HTERT RPE-1 (cell line): ENCODE data around the gene CAPN14.

Source experiments
- in situ Hi-C: fragments of 300-500 bp; cut with MboI; formaldehyde crosslinking; loops from 4 replicates; pipeline ENCODE4 v1.14.3; 2020; ENCODE audit warnings: low sequenced_read_pairs

Gene CAPN14

GRCh38 chr2:31241625-31242270, 24.4 kb upstream of the CAPN14 start:
- in situ Hi-C loops, result no loop called here

- in situ Hi-C loops, result no loop called here
Measured at GRCh38 chr2:31240381-31241365, 23.4 kb upstream of the CAPN14 start.

GRCh38 chr2:31239593-31240177, 22.4 kb upstream of the CAPN14 start:
- in situ Hi-C loops, result no loop called here

- in situ Hi-C loops, result no loop called here
Measured at GRCh38 chr2:31238906-31239592, 21.7 kb upstream of the CAPN14 start.

GRCh38 chr2:31238126-31238905, 21.0 kb upstream of the CAPN14 start:
- in situ Hi-C loops, result no loop called here

- in situ Hi-C loops, result no loop called here
Measured at GRCh38 chr2:31237348-31238017, 20.2 kb upstream of the CAPN14 start.

GRCh38 chr2:31236433-31237205, 19.3 kb upstream of the CAPN14 start:
- in situ Hi-C loops, result no loop called here

- in situ Hi-C loops, result no loop called here
Measured at GRCh38 chr2:31235504-31235902, 18.2 kb upstream of the CAPN14 start.

GRCh38 chr2:31234683-31235503, 17.6 kb upstream of the CAPN14 start:
- in situ Hi-C loops, result no loop called here

GRCh38 chr2:31233741-31234682, 16.7 kb upstream of the CAPN14 start, which contains the start of gene EHD3:
EHD3 (plus strand) TSS chr2:31234152; CDS start chr2:31234622, 470 bp downstream.
- in situ Hi-C loops, result no loop called here

GRCh38 chr2:31233231-31233630, 15.9 kb upstream of the CAPN14 start:
- in situ Hi-C loops, result no loop called here

- in situ Hi-C loops, result no loop called here
Measured at GRCh38 chr2:31232586-31232985, 15.3 kb upstream of the CAPN14 start.

GRCh38 chr2:31231571-31232302, 14.4 kb upstream of the CAPN14 start:
- in situ Hi-C loops, result no loop called here

- in situ Hi-C loops, result no loop called here
Measured at GRCh38 chr2:31230751-31231150, 13.4 kb upstream of the CAPN14 start.

GRCh38 chr2:31228717-31229116, 11.4 kb upstream of the CAPN14 start:
- in situ Hi-C loops, result no loop called here

GRCh38 chr2:31227711-31228125, 10.4 kb upstream of the CAPN14 start:
- in situ Hi-C loops, result no loop called here
